Naive thymus-derived CD4-positive, alpha-beta T cell (primary cell): ENCODE measurements around the gene CEP97. TPM values are rescaled to one million over a fixed set of nuclear protein-coding genes. Genes with fewer than 3 reads are reported as not detected.

ENCODE experiments used
- ATAC-seq: fragments of 150-1000 bp; cut with Tn5 transposase; 2 replicates; pipeline ENCODE4 v1.10.0; 2021; ENCODE audit warnings: mild to moderate bottlenecking, moderate library complexity
- CTCF ChIA-PET: fragments of 350-600 bp; sonication (Branson Sonifier 250); formaldehyde crosslinking; loops from one replicate; lab custom pipeline; 2021; ENCODE audit warnings: antibody characterized with exemption; lab: Charles Lee
- POLR2A ChIA-PET: fragments of 350-600 bp; sonication (Branson Sonifier 250); formaldehyde crosslinking; loops from one replicate; lab custom pipeline; 2021; ENCODE audit warnings: antibody characterized with exemption, inconsistent platforms; lab: Charles Lee
- DNase-seq, 9 donors: peaks; one replicate each; pipeline versions ENCODE4 v3.0.0 to v3.0.0-alpha.2; 2020 to 2022; ENCODE audit warnings: mixed read lengths in 1 of 9
- H3K27ac ChIP-seq: one replicate; pipeline ENCODE4 v1.7.0; 2013; ENCODE audit warnings: mild to moderate bottlenecking, low read depth, low read length, moderate library complexity
- H3K27me3 ChIP-seq, 2 donors: one replicate each; pipeline ENCODE4 v1.7.0; 2013; ENCODE audit warnings: low read length in 2 of 2, mild to moderate bottlenecking in 2 of 2, moderate library complexity in 2 of 2; ENCODE audit not compliant: control insufficient read depth in 2 of 2, insufficient read depth in 2 of 2
- H3K36me3 ChIP-seq, 3 experiments: 1 replicate in 2 of 3; 2 replicates in 1 of 3; pipeline ENCODE4 v1.7.0; 2013; ENCODE audit warnings: low read length in 3 of 3, mild to moderate bottlenecking in 3 of 3, moderate library complexity in 1 of 3; ENCODE audit not compliant: insufficient read depth in 3 of 3, control insufficient read depth in 2 of 3
- H3K4me1 ChIP-seq, 2 donors: one replicate each; pipeline ENCODE4 v1.7.0; 2013; ENCODE audit warnings: low read length in 2 of 2, mild to moderate bottlenecking in 2 of 2, moderate library complexity in 1 of 2; ENCODE audit not compliant: control insufficient read depth in 2 of 2, insufficient read depth in 2 of 2
- H3K4me3 ChIP-seq: 2 replicates; pipeline ENCODE4 v1.7.0; 2013; ENCODE audit warnings: mild to moderate bottlenecking, low read length
- H3K9me3 ChIP-seq, 3 experiments: 1 replicate in 2 of 3; 2 replicates in 1 of 3; pipeline ENCODE4 v1.7.0; 2013; ENCODE audit warnings: low read length in 3 of 3; ENCODE audit not compliant: control insufficient read depth in 2 of 3
- H3K27ac Mint-ChIP-seq, 9 donors: one replicate each; pipeline ENCODE4 v1.8.0; 2020 to 2022; ENCODE audit warnings: mixed read lengths in 9 of 9, mild to moderate bottlenecking in 8 of 9, moderate library complexity in 5 of 9, inconsistent platforms in 2 of 9
- H3K27me3 Mint-ChIP-seq, 5 donors: one replicate each; pipeline ENCODE4 v1.8.0; 2021 to 2022; ENCODE audit warnings: mixed read lengths in 5 of 5, mild to moderate bottlenecking in 1 of 5
- H3K36me3 Mint-ChIP-seq, 5 donors: one replicate each; pipeline ENCODE4 v1.8.0; 2020 to 2022; ENCODE audit warnings: mixed read lengths in 5 of 5, mild to moderate bottlenecking in 3 of 5, inconsistent platforms in 1 of 5
- H3K4me1 Mint-ChIP-seq, 7 donors: one replicate each; pipeline ENCODE4 v1.8.0; 2020 to 2022; ENCODE audit warnings: mixed read lengths in 7 of 7, mild to moderate bottlenecking in 3 of 7, inconsistent platforms in 1 of 7
- H3K4me3 Mint-ChIP-seq, 10 donors: one replicate each; pipeline ENCODE4 v1.8.0; 2020 to 2022; ENCODE audit warnings: mild to moderate bottlenecking in 10 of 10, mixed read lengths in 10 of 10, moderate library complexity in 6 of 10, inconsistent platforms in 2 of 10
- H3K9me3 Mint-ChIP-seq, 11 donors: one replicate each; pipeline ENCODE4 v1.8.0; 2020 to 2022; ENCODE audit warnings: mixed read lengths in 11 of 11, mild to moderate bottlenecking in 4 of 11, inconsistent platforms in 1 of 11, moderate library complexity in 1 of 11
- intact Hi-C, 2 donors: fragments of 100-400 bp; cut with micrococcal nuclease; formaldehyde crosslinking; loops; one replicate each; pipeline ENCODE4 v1.15.1; 2023
- polyA plus RNA-seq, 2 donors: library from polyadenylated mRNA; unstranded; fragments of 300-500 nt; fragmentation: Illumina TruSeq; gene quantifications; one replicate each; pipeline ENCODE4 v1.2.3, GENCODE V29; 2021
- total RNA-seq, 6 experiments: library from RNA in 5 of 6; stranded (reverse) in 5 of 6; gene quantifications; 1 replicate in 5 of 6; 2 replicates in 1 of 6; pipeline ENCODE4 v1.2.3 and lab custom pipeline; 2021 to 2026

The CEP97 gene
- total and polyA plus RNA-seq, 7 experiments from 2014 or later = 3.4 to 21.7 (median 6.7) TPM

DNA sequence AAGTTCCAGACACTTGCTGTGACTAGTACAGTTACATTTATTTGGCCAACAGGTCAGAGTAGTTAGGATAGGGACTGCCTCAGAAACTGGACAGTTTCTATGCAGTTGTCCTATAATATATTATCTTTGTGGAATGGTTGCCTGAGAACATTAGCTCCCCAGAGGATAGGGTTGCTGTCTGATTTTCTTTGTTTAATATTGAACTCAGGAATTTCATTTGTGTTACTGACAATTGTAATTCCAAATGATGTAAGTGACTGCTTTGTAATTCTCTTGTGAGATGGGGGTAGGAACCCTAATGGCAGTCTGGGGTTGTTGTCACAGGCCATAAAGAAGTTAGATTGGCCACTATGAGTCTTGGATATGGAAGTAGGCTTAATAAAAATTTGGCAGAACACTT, 56.8 kb downstream of the CEP97 start:
- Histone ChIP-seq H3K4me1 (peaks cover 27 to 45% of the 10 kb centered on the region in 2 donors), H3K36me3 (peaks cover 0 to 12% (median 8%) of the 10 kb centered on the region in 3 experiments), H3K27ac (peak overlapping the region; percentile 88), H3K9me3 (no peaks in the 10 kb centered on the region), H3K4me3 (no peak overlapping the region), H3K27me3 (no peaks in the 10 kb centered on the region)
- Mint-ChIP-seq H3K9me3 (peaks cover 0 to 2% (median 0%) of the 10 kb centered on the region in 11 donors), H3K27me3 (no peaks in the 10 kb centered on the region), H3K36me3 (peaks cover 0 to 27% (median 23%) of the 10 kb centered on the region in 5 donors), H3K4me1 (peaks cover 36 to 81% (median 73%) of the 10 kb centered on the region in 7 donors), H3K27ac (peak overlapping the region in 8 of 9 donors; percentile 75 to 100 (median 98)), H3K4me3 (peak overlapping the region; percentile 89 to 99 (median 94))
- CTCF ChIA-PET = interaction anchor here (1.3 kb wide), 1 partner anchor 13 kb away, joined by 3 read pairs; no protein-coding TSS in a partner anchor
- ATAC-seq (no peak), DNase-seq (no peak)
- POLR2A ChIA-PET = interaction anchor here (0.6 to 1.5 kb wide), 5 partner anchors 12 to 222 kb away, joined by 3 to 5 read pairs (median 3); partner anchors contain the start of gene CEP97
- intact Hi-C loops = no loop called here

DNA sequence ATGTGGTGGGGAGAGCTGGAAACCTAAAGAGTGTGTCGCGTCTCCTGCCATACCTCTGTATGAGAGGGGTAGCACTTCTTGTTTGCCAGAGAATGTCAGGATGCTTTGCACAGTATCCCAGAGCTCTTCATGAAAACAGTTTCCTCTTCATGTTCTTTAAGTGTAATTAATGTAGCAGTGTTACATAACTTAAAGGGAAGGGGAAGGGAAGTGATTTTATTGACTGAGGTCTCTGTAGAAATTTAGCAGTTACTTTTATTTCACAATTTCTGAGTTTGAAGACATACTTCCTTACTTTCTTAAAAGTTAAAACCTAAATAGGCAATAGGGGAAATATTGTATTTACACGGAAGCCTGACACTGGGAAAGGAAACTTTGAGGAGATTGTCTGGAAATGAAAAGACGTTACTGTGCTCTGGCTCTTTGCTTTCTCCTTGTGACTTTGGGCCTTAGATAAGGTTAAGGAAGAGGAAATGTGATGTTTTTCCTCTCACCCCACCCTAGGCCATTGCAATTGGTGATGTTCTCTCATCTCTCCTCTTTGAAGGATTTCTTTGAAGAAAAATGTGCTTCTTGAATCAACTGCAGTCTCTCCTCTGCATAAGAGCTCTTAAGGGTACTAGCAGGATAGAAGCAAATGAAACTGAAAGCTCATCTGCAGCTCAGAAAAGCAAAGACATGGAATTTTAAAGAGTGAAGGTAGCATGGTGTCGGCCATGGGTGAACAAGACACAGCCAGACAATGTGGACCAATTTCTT, 60.6 kb downstream of the CEP97 start:
- Mint-ChIP-seq H3K27me3 (no peaks in the 10 kb centered on the region), H3K27ac (peak overlapping the region; percentile 89 to 99 (median 96)), H3K4me3 (peak overlapping the region; percentile 75 to 88 (median 83)), H3K4me1 (peaks cover 56 to 86% (median 75%) of the 10 kb centered on the region in 7 donors), H3K36me3 (peaks cover 5 to 56% (median 45%) of the 10 kb centered on the region in 5 donors), H3K9me3 (peaks cover 0 to 2% (median 0%) of the 10 kb centered on the region in 11 donors)
- peak overlapping the region; percentile 71 for H3K27ac ChIP-seq
- intact Hi-C loops = loop anchor here in 1 of 2 donors (1.0 kb wide), 3 partner anchors 8 to 61 kb away; partner anchors contain the start of gene CEP97
- ATAC-seq (peak; percentile 89), DNase-seq (peak in 7 of 9 donors; percentile 56 to 80 (median 74))
- H3K36me3 ChIP-seq = peaks cover 3 to 21% (median 18%) of the 10 kb centered on the region in 3 experiments
- no peaks in the 10 kb centered on the region for H3K27me3 ChIP-seq
- ChIA-PET CTCF (interaction anchor here (0.5 to 1.9 kb wide), 9 partner anchors 11 to 777 kb away, joined by 3 to 9 read pairs (median 3); no protein-coding TSS in a partner anchor), POLR2A (interaction anchor here (0.6 to 3.9 kb wide), 15 partner anchors 9 to 290 kb away, joined by 3 to 22 read pairs (median 3); partner anchors contain the start of genes CEP97 and RPL24)
- H3K9me3 ChIP-seq = no peaks in the 10 kb centered on the region
- H3K4me3 ChIP-seq = peak overlapping the region; percentile 50
- peaks cover 8 to 54% of the 10 kb centered on the region in 2 donors for H3K4me1 ChIP-seq

DNA sequence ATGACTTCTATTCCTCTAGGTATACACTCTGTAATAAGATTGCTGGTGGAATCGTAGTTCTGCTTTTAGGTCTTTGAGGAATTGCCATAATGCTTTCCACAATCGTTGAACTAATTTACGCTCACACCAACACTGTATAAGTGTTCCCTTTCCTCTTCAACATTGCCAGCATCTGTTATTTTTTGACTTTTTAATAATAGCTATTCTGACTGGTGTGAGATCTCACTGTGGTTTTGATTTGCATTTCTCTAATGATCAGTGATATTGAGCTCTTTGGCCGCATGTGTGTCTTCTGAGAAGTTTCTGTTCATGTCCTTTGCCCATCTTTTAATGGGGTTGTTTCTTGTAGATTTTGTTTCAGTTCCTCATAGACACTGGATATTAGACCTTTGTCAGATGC, 67.4 kb downstream of the CEP97 start:
- Mint-ChIP-seq H3K4me3 (peak overlapping the region in 6 of 10 donors; percentile 38 to 71 (median 60)), H3K27me3 (no peaks in the 10 kb centered on the region), H3K9me3 (peaks cover 0 to 7% (median 2%) of the 10 kb centered on the region in 11 donors), H3K4me1 (peaks cover 34 to 97% (median 89%) of the 10 kb centered on the region in 7 donors), H3K27ac (peak overlapping the region in 8 of 9 donors; percentile 67 to 88 (median 82)), H3K36me3 (peaks cover 37 to 82% (median 79%) of the 10 kb centered on the region in 5 donors)
- Histone ChIP-seq H3K36me3 (peaks cover 5 to 30% (median 6%) of the 10 kb centered on the region in 3 experiments), H3K4me3 (no peak overlapping the region), H3K27ac (no peak overlapping the region), H3K27me3 (no peaks in the 10 kb centered on the region), H3K9me3 (no peaks in the 10 kb centered on the region), H3K4me1 (peaks cover 0 to 35% of the 10 kb centered on the region in 2 donors)
- DNase-seq = no peak
- intact Hi-C loops = no loop called here
- POLR2A ChIA-PET = interaction anchor here (1.1 kb wide), 1 partner anchor 11 kb away, joined by 6 read pairs; no protein-coding TSS in a partner anchor
- CTCF ChIA-PET = interaction anchor here (1.4 kb wide), 1 partner anchor 11 kb away, joined by 7 read pairs; no protein-coding TSS in a partner anchor
- no peak for ATAC-seq

DNA sequence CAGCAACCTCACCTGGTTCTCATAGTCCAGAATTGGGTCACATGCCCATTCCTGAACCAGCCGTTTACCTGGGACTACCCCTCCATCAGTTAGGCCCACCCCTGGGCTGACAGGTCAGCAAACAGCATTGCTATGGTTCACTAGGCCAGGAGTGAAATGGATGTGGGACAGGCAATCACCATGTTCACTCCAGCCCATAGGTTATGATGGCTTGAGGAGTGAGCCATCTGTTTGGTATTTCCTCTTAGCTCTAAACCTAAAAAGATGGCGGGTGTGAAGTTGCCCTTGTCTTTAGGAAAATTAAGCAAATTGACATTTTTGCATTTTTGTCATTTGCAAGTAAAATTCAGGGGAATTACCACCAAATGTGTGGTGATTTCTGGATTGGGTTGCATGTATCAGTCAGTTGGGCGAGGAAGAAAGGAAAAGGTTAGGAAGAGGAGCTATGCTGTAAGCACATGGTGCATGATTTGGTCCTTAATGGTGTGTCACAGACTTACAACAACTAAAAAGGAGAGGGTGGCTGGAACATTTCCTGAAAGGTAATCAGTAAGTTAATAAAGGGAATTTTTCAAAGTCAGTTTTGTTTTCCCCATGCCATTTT, 71.8 kb downstream of the CEP97 start:
- peaks cover 0 to 21% (median 3%) of the 10 kb centered on the region in 3 experiments for H3K36me3 ChIP-seq
- CTCF ChIA-PET = interaction anchor here (1.1 to 2.0 kb wide), 3 partner anchors 10 to 429 kb away, joined by 3 to 4 read pairs (median 4); no protein-coding TSS in a partner anchor

DNA sequence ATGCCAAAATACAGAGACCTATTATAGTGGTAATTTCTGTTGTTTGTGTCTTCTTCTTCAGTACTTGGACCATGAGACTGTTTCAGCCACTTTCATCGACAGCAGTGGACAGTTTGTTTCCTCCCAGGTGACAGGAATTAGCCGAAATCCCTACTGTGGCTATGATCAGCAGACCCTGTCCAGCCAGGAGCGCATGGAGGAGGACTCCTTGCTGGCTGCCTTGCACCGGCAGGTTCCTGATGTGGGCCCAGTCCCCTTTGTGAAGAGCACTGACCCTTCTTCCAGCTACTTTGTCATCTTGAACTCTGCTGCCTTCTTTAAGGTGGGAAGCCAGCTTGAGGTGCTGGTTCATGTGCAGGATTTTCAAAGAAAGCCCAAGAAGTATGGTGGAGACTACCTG, 76.8 kb downstream of the CEP97 start:
- peaks cover 0 to 31% (median 7%) of the 10 kb centered on the region in 3 experiments for H3K36me3 ChIP-seq
- H3K9me3 ChIP-seq = no peaks in the 10 kb centered on the region
- no peak for DNase-seq
- Mint-ChIP-seq H3K36me3 (peaks cover 13 to 45% (median 33%) of the 10 kb centered on the region in 5 donors), H3K27ac (peak overlapping the region in 8 of 9 donors; percentile 69 to 95 (median 82)), H3K27me3 (no peaks in the 10 kb centered on the region), H3K4me3 (peak overlapping the region in 1 of 10 donors; percentile 28), H3K4me1 (peaks cover 12 to 78% (median 64%) of the 10 kb centered on the region in 7 donors), H3K9me3 (peaks cover 0 to 2% (median 0%) of the 10 kb centered on the region in 11 donors)
- POLR2A ChIA-PET = interaction anchor here (0.9 to 2.8 kb wide), 3 partner anchors 12 to 42 kb away, joined by 3 to 9 read pairs (median 3); no protein-coding TSS in a partner anchor
- H3K4me3 ChIP-seq = no peak overlapping the region
- CTCF ChIA-PET = interaction anchor here (1.2 to 15.9 kb wide), 5 partner anchors 12 to 735 kb away, joined by 3 to 423 read pairs (median 4); no protein-coding TSS in a partner anchor
- peaks cover 6 to 9% of the 10 kb centered on the region in 2 donors for H3K4me1 ChIP-seq
- intact Hi-C loops = loop anchor here in 1 of 2 donors (5.0 kb wide), 2 partner anchors 114 to 136 kb away; partner anchors contain the start of gene RPL24
- H3K27me3 ChIP-seq = no peaks in the 10 kb centered on the region
- peak overlapping the region; percentile 20 for H3K27ac ChIP-seq
- ATAC-seq = no peak

More for the DNA sequence above, 71.8 kb downstream of the CEP97 start:
- POLR2A ChIA-PET = interaction anchor here (0.7 to 2.2 kb wide), 5 partner anchors 10 to 60 kb away, joined by 3 to 5 read pairs (median 4); partner anchors contain the start of gene NXPE3
- Histone ChIP-seq H3K27me3 (no peaks in the 10 kb centered on the region), H3K9me3 (no peaks in the 10 kb centered on the region), H3K4me1 (peaks cover 0 to 25% of the 10 kb centered on the region in 2 donors), H3K27ac (no peak overlapping the region), H3K4me3 (no peak overlapping the region)
- Mint-ChIP-seq H3K27ac (peak overlapping the region in 6 of 9 donors; percentile 22 to 82 (median 58)), H3K9me3 (peaks cover 0 to 7% (median 2%) of the 10 kb centered on the region in 11 donors), H3K27me3 (no peaks in the 10 kb centered on the region), H3K4me3 (peak overlapping the region; percentile 4 to 66 (median 34)), H3K4me1 (peaks cover 27 to 86% (median 75%) of the 10 kb centered on the region in 7 donors), H3K36me3 (peaks cover 36 to 70% (median 64%) of the 10 kb centered on the region in 5 donors)
- DNase-seq = no peak
- intact Hi-C loops = no loop called here
- ATAC-seq = no peak
